GM12801 (cell line): ENCODE results near the gene LMF1.

Experiments used
- TF ChIP-seq, protein P1 (sequence below): IDR thresholded peaks from one replicate; pipeline ENCODE4 v1.5.1; 2011; ENCODE audit warnings: control low read depth; ENCODE audit not compliant: insufficient read length; ENCODE audit errors: extremely low read depth

LMF1 gene

DNA sequence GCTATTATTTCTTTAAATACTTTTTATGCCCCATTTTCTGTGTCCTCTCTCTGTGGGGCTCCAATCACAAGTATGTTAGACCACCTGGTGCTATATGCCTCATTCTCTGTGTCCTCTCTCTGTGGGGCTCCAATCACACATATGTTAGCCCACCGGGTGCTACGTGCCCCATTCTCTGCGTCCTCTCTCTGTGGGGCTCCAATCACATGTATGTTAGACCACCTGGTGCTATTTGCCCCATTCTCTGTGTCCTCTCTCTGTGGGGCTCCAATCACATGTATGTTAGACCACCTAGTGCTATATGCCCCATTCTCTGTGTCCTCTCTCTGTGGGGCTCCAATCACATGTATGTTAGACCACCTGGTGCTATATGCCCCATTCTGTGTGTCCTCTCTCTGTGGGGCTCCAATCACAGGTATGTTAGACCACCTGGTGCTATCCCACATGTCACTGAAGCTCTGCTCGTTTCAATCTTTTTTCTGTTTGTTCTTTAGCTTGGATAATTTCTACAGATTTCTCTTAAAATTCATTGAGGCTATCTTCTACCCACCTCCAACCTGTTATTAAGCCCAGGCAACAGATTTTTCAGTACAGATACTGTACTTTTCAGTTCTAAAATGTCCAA, 28.2 kb downstream of the LMF1 start:
- TF ChIP-seq, protein P1, sequence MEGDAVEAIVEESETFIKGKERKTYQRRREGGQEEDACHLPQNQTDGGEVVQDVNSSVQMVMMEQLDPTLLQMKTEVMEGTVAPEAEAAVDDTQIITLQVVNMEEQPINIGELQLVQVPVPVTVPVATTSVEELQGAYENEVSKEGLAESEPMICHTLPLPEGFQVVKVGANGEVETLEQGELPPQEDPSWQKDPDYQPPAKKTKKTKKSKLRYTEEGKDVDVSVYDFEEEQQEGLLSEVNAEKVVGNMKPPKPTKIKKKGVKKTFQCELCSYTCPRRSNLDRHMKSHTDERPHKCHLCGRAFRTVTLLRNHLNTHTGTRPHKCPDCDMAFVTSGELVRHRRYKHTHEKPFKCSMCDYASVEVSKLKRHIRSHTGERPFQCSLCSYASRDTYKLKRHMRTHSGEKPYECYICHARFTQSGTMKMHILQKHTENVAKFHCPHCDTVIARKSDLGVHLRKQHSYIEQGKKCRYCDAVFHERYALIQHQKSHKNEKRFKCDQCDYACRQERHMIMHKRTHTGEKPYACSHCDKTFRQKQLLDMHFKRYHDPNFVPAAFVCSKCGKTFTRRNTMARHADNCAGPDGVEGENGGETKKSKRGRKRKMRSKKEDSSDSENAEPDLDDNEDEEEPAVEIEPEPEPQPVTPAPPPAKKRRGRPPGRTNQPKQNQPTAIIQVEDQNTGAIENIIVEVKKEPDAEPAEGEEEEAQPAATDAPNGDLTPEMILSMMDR = no peak

DNA sequence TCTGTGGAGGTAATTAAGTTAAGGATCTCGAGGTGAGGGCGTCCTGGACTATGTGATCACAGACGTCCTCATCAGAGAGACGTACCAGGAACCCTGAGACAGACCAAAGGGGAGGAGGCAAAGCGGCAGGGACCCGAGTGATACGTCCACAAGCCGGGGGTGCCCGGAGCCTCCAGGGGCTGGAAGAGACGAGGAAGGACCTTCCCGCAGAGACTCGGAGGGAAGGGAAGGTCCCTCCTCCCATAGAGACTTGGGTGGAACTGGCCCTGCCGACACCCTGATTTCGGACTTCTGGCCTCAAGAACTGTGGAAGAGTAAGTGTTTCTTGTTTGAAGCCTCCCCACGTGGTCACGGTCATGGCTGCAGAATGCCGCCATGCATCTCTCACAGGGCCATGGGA, 30.8 kb downstream of the LMF1 start:
- TF ChIP-seq, protein P1 = no peak

DNA sequence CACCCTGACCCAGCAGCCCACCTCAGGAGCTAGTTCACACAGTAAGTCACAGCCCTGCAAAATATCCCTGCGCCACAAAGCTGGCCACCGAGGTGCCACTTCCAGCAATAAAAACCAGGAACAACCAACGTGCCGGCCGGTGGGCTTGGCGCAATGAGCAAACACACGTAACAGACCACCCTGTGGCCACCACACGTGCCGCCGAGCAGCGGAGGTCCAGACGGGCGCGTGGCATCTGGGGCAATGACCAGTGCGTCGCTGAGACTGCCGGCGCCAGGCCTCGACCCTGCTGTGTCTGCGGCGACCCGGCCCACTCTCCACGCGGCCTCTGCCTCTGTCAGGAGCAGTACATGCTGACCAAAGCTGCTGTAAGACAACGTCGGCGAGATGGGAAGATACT, 31.5 kb downstream of the LMF1 start:
- TF ChIP-seq, protein P1 = no peak

DNA sequence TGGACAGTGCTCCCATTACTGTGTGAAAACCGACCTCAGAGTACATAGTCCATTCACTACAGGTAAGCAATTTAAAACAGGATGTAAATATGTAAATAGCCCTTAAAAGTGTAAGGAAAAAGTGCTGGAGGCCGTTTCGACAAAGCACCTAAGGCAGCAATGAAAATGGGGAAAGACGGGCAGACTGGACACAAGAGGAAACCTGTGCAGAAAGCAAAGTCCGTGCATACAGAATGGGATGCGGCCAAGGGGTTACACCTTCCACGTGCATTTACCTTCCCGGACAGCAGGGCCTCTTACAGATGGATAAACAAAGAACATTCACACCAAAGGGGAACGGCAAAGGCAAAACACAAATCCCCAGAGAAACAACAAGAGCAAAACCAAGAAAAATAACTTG, 32.0 kb downstream of the LMF1 start:
- TF ChIP-seq, protein P1 = no peak

DNA sequence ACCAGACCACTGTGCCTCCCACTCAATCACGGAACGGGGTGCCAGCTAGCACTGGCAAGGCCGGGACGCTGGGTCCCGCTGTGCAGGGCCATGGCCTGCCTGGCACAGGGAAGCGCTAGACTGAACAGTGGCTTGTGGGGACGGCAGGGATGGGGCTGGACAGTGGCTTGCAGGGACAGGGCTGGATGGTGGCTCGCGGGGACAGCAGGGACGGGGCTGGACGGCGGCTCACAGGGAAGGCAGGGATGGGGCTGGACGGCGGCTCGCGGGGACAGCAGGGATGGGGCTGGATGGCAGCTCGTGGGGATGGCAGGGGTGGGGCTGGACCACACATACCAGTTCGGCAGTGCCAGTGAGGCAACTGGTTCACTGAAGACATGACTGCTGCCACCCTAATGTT, 32.6 kb downstream of the LMF1 start:
- TF ChIP-seq, protein P1 = no peak

DNA sequence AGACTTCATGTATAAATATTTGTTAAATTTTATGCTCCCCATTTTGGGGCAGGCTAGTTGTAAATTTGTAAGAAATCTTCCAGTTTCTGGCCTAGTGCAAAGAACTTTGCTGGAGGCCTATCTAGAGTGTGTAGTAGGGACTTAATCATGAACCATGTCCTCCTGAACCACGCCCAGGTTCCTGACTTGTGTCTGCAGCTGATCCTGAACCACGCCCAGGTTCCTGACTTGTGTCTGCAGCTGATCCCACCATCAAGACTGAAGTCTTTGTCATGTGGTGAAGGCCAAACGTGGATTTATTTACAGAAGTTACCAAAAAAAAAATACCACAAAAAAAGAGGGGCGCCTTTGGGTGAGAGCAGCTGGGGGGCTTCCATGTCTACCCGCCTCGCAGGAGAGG, 33.1 kb downstream of the LMF1 start:
- TF ChIP-seq, protein P1 = no peak

DNA sequence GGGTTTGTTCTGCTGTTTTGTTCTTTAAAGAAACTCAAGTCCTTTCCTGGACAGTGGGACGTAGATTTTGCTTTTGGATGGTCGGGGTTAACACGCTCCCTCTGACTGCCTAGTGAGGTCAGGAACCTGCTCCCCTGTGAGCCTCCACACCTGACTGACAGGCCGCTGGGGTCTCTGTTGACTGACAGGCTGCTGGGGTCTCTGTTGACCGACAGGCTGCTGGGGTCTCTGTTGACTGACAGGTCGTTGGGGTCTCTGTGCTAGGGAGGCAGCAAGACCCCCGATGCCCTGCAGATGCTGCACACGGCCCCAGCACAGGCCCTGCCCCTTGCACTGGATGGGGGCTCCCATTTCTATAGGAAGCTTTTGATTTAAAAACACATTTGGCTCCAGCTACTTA, 33.5 kb downstream of the LMF1 start:
- TF ChIP-seq, protein P1 = no peak
